T47D (cell line): ENCODE measurements around the gene DNAJB12.
"Not testable (repeated sequence)": the region's sequence is repeated elsewhere in the genome, so short reads cannot be mapped to it uniquely, and the experiment has no call there.

Source experiments
- DNase-seq, 2 experiments: peaks; one replicate each; pipeline versions ENCODE4 v3.0.0 to v3.0.0-alpha.2; 2011 to 2012; ENCODE audit warnings: low read depth in 1 of 2, low spot score in 1 of 2
- JUND ChIP-seq: IDR thresholded peaks from 2 replicates; pipeline ENCODE4 v1.6.1; 2012; ENCODE audit warnings: low read depth
- in situ Hi-C: cut with HindIII; loops from 2 replicates; pipeline ENCODE4 v1.10.0; 2016; ENCODE audit warnings: low sequenced_read_pairs, low pct_unique_long_range_greater_than_20kb

DNAJB12 gene

DNA sequence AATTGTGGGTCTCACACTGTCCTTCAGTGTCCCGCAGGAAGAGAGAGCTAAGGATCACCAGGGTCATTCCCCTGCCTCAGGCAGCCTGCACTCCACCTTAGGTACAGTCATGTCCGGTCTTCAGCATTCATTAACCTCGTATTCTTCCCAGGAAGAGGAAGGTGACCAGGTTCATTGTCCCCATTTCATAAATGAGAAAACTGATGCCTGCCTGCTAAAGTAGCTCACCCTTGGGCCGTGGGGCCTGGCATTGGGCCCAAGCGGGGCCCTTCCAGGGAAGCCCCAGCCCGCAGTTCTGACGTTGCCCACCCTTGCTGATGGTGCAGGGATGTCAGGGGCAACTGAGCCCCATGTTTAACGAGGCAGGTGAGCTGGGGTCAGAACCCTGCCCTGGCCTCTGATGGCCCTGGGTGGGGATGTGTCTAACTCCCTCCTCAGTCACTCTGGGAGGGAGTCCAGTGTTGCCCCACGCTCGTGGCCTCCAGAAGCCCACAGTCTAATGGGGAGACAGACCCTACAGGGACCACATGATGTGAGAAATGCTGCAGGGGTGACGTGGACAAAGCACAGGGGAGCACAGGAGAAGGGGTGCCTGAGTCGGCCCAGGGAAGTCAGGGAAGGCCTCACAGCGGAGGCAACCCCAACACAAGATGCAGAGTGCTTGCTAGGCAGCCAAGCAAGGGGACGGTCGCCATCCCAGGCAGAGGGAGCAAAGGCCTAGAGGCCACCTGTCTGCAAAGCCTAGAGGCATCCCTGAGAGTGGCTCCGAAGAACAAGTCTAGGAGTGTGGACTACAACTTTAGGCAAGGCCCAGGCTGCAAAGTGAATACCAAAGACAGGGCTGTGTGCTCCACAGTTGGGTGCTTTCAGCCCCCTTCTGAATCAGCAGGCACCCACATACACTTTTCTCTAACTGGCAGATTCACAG lies 55.9 kb downstream of the DNAJB12 start:
- no peak for DNase-seq
- in situ Hi-C loops, result no loop called here
- TF ChIP-seq JUND, result no peak

DNA sequence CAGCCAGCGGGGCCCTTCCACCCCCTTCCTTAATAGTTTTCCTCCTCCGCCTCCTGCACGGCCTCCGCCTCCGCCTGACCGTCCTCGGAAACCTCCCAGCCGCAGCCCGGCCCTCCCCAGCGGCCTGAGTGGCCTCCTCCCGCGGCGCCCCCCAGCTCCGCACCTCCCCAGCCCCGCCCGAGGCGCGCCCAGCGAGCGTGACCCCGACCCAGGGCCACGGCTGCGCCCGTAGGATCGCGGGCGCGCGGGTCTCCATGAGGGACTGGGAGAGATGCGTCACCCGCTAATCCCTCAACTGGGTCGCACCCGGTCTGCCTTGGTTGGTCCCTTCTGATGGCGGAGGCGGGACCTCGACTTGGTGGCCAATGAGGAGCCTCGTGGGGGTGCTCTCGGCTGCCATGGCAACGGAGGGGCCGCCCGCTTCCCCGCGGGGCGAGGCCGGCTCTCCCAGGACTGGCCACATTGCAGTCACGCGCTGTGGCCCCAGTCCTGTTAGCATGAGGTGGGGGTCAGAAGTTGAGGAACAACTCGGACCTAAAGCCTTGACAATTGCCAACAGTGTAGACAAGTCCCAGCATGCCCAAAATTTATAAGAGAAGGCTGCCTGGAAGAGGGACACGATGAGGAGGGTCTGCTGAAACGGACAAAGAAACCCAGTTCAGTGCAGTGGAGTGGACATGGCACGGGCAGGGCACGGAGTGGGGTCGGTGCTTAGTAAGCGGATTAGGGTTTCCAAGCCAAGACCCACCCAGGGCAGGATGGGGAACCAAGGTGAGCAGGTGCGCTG lies 56.7 kb downstream of the DNAJB12 start:
- in situ Hi-C loops, result no loop called here
- no peak for TF ChIP-seq JUND
- DNase-seq, result peak; percentile 67 to 97

DNA sequence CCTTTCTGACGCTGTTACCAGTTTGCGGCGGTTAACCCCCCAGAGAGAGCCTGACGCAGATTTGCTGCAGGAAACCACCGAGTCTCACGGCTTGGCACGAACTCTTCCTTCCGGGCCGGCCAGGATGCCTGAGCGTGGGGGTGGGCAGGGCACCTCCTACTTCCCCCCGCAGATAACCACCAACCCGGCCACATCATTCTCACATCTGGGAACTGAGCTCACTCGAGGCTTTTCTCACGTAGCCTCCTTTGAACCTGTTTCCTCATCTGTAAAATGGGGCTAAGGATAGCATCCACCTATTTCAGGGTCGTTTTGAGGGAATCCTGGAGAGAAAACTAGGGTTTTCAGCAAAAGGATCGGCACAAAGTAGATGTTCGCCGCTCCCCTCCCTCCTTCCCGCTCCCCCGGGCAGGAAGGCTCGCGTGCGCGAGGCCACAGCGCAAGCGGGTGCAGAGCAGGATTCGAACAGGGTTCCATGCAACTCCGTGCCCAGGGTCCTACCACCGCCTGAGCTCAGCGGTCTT lies 57.4 kb downstream of the DNAJB12 start:
- no peak for TF ChIP-seq JUND
- DNase-seq, result no peak
- in situ Hi-C loops, result no loop called here

DNA sequence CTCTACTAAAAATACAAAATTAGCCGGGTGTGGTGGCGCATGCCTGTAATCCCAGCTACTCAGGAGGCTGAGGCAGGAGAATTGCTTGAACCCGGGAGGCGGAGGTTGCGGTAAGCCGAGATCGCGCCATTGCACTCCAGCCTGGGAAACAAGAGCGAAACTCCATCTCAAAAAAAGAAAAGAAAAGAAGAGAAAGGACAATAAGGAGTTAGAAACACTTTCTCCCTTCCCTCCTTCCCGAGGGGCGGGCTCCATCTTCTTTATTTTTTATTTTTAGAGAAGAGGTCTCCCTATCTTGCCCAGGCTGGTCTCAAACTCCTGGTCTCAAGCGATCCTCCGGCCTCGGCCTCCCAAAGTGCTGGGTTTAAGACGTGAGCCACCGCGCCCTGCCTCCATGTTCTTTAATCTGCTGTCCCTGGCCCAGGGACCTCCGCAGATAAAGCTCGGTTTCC lies 57.9 kb downstream of the DNAJB12 start:
- DNase-seq, in situ Hi-C loops: not testable (repeated sequence)

DNA sequence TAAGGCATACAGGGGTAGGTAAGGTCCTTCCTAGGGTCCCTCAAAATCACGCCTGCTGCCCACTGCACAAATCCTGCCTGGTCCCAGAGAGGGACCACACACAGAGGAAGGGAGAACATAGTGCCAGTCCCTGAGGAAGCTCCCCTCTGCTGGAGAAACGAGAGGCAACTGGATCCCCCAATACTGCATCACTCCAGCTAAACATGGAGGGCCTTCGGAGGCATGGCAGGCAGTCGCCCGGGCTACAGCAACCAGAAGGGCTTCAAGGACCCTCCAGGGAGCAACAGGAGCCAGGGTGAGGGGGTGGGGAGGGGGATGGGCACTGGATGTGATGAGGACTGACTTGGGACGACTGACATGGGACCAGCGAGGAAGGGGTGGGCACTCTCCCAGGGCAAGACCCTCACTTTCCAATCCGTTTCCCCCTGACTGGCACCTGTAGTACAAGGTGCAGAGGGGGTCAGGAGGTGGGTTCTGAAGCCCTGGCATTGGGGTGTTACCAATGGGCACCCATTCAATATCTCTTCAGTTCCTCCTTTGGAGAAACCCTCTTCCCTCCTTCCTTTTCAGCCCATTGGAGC lies 59.3 kb downstream of the DNAJB12 start:
- in situ Hi-C loops, result no loop called here
- no peak for DNase-seq
- TF ChIP-seq JUND, result no peak

DNA sequence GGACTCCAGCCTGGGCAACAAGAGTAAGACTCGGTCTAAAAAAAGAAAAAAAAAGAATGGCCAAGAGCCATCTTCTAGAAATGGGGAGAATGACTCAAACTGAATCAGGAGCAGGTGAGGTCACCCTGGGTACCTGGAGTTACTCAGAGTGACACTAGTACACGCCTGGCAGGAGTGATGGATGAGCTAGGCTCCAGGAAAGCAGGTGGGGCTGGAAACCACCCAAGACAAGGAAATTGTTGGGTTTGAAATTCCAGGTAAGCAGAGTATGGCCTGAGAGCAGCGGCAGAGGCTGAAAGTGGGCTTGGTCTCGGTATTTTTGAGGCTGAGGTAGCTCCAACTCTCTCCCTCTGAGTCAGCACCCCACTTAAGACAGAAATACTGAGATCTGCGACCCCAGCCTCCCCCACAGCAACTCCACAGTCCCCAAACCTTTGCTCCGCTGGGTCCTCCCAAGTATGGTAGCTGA lies 62.5 kb downstream of the DNAJB12 start:
- in situ Hi-C loops, result no loop called here
- no peak for TF ChIP-seq JUND
- no peak for DNase-seq

DNA sequence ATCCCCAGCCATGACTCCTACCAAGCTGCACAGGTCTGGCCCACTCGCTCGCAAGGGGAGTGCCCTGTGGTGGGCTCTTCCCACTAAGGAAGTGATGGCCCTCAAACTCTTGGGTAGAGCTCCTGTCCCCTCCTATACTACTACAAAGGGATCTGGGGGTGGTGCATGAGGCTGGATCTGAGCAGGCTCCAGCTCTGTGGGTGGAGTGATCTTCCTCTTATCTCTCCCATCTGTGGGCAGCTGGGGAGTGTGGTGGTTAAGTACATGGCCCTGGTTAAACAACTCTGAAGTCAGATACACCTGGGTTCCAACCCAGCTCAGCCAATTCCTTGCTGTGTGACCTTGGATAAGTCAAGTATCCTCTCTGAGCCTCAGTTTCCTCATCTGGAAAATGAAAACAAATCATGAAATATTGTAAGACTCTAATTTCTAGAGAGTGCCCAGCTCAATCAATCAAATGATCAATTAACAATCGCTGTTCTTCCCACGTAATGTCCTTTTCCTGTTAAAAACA lies 63.6 kb downstream of the DNAJB12 start:
- DNase-seq, result peak in 1 of 2 experiments; percentile 31
- in situ Hi-C loops, result no loop called here

DNA sequence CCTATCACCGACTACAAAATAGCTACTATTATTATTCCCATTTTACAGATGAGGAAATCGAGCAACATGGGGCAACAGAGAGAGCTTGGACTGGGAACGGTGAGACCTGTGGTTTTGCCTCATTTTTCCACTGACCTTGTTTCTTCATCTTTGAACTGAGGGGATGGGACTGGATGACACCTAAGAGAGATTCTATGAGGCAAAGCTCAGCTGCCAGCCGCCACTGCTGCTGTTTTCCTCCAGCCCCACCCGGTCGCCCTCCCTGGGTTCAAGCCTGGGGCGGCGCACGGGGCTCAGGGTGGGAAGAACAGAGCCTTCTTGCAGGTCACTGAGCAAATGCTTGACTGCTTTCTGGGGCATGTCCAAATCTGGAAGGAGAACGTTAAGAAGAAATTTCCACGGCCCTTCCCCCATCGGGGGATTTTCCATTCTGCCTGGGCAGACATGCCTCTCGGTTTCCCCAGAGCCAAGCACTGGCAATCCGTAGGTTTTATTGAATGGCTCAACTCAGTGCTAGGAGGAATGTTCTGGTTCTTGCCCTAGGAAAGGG lies 68.7 kb downstream of the DNAJB12 start:
- in situ Hi-C loops, result no loop called here
- no peak for DNase-seq
- TF ChIP-seq JUND, result no peak

More for the DNA sequence above, 63.6 kb downstream of the DNAJB12 start:
- no peak for TF ChIP-seq JUND

DNA sequence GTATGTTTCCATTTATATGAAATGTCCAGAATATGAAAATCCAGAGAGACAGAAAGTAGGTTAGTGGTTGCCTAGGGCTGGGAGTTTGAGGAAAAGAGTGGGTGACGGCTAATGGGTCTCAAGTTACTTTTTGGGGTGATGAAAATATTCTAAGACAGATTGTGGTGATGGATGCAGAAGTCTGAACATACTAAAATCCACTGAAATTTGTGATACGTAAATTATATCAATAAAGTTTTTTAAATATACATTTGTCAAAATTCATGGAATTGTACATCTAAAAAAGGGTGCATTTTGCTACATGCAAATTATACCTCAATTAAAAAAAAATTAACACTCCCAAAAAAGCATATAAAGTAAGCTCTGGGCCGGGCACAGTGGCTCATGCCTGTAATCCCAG lies 71.6 kb downstream of the DNAJB12 start:
- TF ChIP-seq JUND, result no peak
- no peak for DNase-seq
- in situ Hi-C loops, result no loop called here
